ENCODE results near the gene EBNA1BP2. TPM values are rescaled to one million over a fixed set of nuclear protein-coding genes. Genes with fewer than 3 reads are reported as not detected.

Gene EBNA1BP2
- total and polyA plus RNA-seq, 2 of the 13 experiments (the other 11 are each of a cell fraction or from before 2014, with no cell fraction given): 27.1 to 102 TPM

DNA sequence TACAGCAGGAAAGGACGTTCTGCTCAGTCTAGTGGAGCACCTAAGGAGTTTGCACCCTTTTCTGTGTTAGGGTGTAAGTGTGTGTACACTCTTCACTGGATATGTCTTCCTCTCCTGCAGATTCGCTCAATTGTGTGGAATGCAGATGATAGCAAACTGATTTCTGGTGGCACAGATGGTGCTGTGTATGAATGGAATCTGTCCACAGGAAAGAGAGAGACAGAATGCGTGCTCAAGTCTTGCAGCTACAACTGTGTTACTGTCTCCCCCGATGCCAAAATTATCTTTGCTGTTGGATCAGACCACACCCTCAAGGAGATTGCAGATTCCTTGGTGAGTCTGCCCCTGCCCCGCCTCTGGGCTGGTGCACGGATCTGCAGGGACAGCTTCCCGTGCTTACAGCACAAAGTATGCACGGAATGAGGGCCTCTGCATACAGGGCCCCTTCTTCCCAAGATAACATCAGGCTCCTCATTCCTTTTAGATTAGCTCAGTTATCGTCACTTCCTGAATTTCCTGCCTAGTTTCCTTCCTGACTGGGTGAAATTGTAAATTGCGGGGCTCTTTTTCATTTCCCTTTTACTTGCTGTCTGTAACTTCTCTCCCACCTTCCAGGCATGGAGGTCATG is 34.6 kb upstream of the EBNA1BP2 start (continued):
- TF ChIP-seq, protein P1, sequence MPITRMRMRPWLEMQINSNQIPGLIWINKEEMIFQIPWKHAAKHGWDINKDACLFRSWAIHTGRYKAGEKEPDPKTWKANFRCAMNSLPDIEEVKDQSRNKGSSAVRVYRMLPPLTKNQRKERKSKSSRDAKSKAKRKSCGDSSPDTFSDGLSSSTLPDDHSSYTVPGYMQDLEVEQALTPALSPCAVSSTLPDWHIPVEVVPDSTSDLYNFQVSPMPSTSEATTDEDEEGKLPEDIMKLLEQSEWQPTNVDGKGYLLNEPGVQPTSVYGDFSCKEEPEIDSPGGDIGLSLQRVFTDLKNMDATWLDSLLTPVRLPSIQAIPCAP (CRISPR knock-in tag; IDR thresholded peaks at IDR 0.05; ENCODE audit: low read depth): no peak
- TF ChIP-seq ZMYM3 (CRISPR knock-in tag; IDR thresholded peaks at IDR 0.05) (no peak), SRSF9 (IDR thresholded peaks at IDR 0.05; ENCODE audit: borderline replicate concordance, insufficient read depth, low read depth, low read length, poor library complexity, severe bottlenecking) (no peak), ZNF232 (CRISPR knock-in tag; IDR thresholded peaks at IDR 0.05; ENCODE audit: borderline replicate concordance) (no peak), SOX13 (IDR thresholded peaks at IDR 0.05) (0 out of 2 replicates have a peak, but pooled peaks have one; percentile 47), SOX13 (CRISPR knock-in tag; conservative IDR thresholded peaks at IDR 0.05 in 1 of 2, IDR thresholded peaks at IDR 0.05 in 1 of 2) (peak in 1 of 2 experiments; percentile 42; a peak in 1 of 4 replicates), ZNF552 (CRISPR knock-in tag; IDR thresholded peaks at IDR 0.05; ENCODE audit: borderline replicate concordance) (no peak), ZC3H13 (CRISPR knock-in tag; IDR thresholded peaks at IDR 0.05) (no peak), PAF1 (CRISPR knock-in tag; IDR thresholded peaks at IDR 0.05) (no peak), IRF2 (CRISPR knock-in tag; IDR thresholded peaks at IDR 0.05) (peak; percentile 38; the same call in 1 of the 2 replicates), NFKB2 (CRISPR knock-in tag; IDR thresholded peaks at IDR 0.05; ENCODE audit: borderline replicate concordance) (no peak), KDM3A (CRISPR knock-in tag; IDR thresholded peaks at IDR 0.05; ENCODE audit: low read depth) (no peak), CEBPZ (IDR thresholded peaks at IDR 0.05; ENCODE audit: low read length) (no peak), MZF1 (CRISPR knock-in tag; IDR thresholded peaks at IDR 0.05; ENCODE audit: borderline replicate concordance) (no peak), SIX1 (CRISPR knock-in tag; IDR thresholded peaks at IDR 0.05; ENCODE audit: borderline replicate concordance) (no peak), FIP1L1 (IDR thresholded peaks at IDR 0.05; ENCODE audit: borderline replicate concordance, insufficient read depth, low read depth, low read length) (no peak), ATM (IDR thresholded peaks at IDR 0.05; ENCODE audit: borderline replicate concordance) (no peak), NR3C1 (CRISPR knock-in tag; IDR thresholded peaks at IDR 0.05) (no peak), ZNF567 (CRISPR knock-in tag; IDR thresholded peaks at IDR 0.05; ENCODE audit: borderline replicate concordance) (no peak), EHMT2 (IDR thresholded peaks at IDR 0.05; ENCODE audit: borderline replicate concordance, low read depth, low read length) (no peak), FOSL1 (CRISPR knock-in tag; IDR thresholded peaks at IDR 0.05; ENCODE audit: borderline replicate concordance) (no peak), ZNF704 (CRISPR knock-in tag; IDR thresholded peaks at IDR 0.05; ENCODE audit: borderline replicate concordance) (no peak), SOX5 (CRISPR knock-in tag; IDR thresholded peaks at IDR 0.05; ENCODE audit: borderline replicate concordance) (peak; percentile 40; the same call in 1 of the 2 replicates)
- TF ChIP-seq, protein P2, sequence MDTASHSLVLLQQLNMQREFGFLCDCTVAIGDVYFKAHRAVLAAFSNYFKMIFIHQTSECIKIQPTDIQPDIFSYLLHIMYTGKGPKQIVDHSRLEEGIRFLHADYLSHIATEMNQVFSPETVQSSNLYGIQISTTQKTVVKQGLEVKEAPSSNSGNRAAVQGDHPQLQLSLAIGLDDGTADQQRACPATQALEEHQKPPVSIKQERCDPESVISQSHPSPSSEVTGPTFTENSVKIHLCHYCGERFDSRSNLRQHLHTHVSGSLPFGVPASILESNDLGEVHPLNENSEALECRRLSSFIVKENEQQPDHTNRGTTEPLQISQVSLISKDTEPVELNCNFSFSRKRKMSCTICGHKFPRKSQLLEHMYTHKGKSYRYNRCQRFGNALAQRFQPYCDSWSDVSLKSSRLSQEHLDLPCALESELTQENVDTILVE (CRISPR knock-in tag; IDR thresholded peaks at IDR 0.05): no peak
